Mucosa of descending colon (tissue), 3 donors: ENCODE data around the gene AK9. TPM values are rescaled to one million over a fixed set of nuclear protein-coding genes. Genes with fewer than 3 reads are reported as not detected.

Experiments used
- ATAC-seq: fragments of 200-7000 bp; cut with Tn5 transposase; one replicate; pipeline ENCODE4 v1.9.1; 2020; ENCODE audit warnings: mild to moderate bottlenecking, moderate library complexity
- DNase-seq, 3 donors: peaks; one replicate each; pipeline ENCODE4 v3.0.0-alpha.2; 2020
- H3K36me3 ChIP-seq: fragments of 200-600 bp; one replicate; pipeline ENCODE4 v1.8.0; 2021; ENCODE audit warnings: low read depth, mild to moderate bottlenecking
- H3K4me1 ChIP-seq: fragments of 200-600 bp; one replicate; pipeline ENCODE4 v1.8.0; 2021; ENCODE audit warnings: low read depth, mild to moderate bottlenecking
- H3K4me3 ChIP-seq: fragments of 200-600 bp; one replicate; pipeline ENCODE4 v1.8.0; 2021; ENCODE audit warnings: mild to moderate bottlenecking
- H3K9me3 ChIP-seq: fragments of 200-600 bp; one replicate; pipeline ENCODE4 v1.8.0; 2021; ENCODE audit warnings: mild to moderate bottlenecking
- intact Hi-C, 2 donors: fragments of 100-400 bp; cut with DNase I in 1 of 2; cut with micrococcal nuclease in 1 of 2; formaldehyde crosslinking; loops; one replicate each; pipeline versions ENCODE4 v1.11.0 to v1.11.1; 2022; cut with DNase I, micrococcal nuclease
- total RNA-seq, 3 donors: library from RNA; stranded (reverse); fragmentation: NEBNext Ultra II Directional in 2 of 3; extraction: Animal tissue kit (Norgen Biotek cat#: 25700) in 2 of 3; gene quantifications; one replicate each; pipeline versions ENCODE4 v1.2.1 to v1.2.4, GENCODE V29; 2021 to 2023
- TF ChIP-seq, protein P1 (sequence below): fragments of 200-600 bp; IDR thresholded peaks from one replicate; pipeline ENCODE4 v1.8.0; 2022; ENCODE audit warnings: antibody characterized with exemption, mild to moderate bottlenecking
- donor health status: DM: no; HTN: no; CAD: no; lungs with moderate emphysema.
- donor health status: DM: no; HTN: no; CAD: no.
- donor health status: DM: no; HTN: yes; CAD: no.

AK9 gene
- total RNA-seq, 3 donors from 2014 or later: 7.2 to 15.0 (median 10.9) TPM

DNA sequence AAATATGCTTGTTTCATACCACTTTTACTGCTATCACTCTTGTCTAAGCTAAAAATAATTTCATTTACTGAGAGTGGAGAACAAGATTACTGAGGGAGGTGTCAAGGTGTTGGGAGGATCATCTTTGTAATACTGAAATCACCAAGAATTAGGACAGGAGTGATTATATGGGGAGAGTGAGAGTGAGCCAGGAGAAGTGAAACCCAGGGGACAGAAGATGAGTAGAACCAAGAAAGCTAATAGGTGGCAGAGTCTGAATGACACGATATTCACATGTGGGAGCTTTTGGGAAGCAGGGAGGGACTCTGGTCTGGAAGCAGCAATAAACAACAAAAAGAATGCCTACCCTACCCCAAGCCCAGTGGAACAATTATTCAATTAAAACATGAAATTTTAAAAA, 58.6 kb downstream of the AK9 start:
- DNase-seq (no peak), ATAC-seq (no peak)
- TF ChIP-seq, protein P1, sequence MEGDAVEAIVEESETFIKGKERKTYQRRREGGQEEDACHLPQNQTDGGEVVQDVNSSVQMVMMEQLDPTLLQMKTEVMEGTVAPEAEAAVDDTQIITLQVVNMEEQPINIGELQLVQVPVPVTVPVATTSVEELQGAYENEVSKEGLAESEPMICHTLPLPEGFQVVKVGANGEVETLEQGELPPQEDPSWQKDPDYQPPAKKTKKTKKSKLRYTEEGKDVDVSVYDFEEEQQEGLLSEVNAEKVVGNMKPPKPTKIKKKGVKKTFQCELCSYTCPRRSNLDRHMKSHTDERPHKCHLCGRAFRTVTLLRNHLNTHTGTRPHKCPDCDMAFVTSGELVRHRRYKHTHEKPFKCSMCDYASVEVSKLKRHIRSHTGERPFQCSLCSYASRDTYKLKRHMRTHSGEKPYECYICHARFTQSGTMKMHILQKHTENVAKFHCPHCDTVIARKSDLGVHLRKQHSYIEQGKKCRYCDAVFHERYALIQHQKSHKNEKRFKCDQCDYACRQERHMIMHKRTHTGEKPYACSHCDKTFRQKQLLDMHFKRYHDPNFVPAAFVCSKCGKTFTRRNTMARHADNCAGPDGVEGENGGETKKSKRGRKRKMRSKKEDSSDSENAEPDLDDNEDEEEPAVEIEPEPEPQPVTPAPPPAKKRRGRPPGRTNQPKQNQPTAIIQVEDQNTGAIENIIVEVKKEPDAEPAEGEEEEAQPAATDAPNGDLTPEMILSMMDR: no peak
- intact Hi-C loops: no loop called here
- no peaks in the 10 kb centered on the region for H3K4me1 ChIP-seq
- no peaks in the 10 kb centered on the region for H3K36me3 ChIP-seq
- no peak overlapping the region for H3K4me3 ChIP-seq
- H3K9me3 ChIP-seq: no peaks in the 10 kb centered on the region

DNA sequence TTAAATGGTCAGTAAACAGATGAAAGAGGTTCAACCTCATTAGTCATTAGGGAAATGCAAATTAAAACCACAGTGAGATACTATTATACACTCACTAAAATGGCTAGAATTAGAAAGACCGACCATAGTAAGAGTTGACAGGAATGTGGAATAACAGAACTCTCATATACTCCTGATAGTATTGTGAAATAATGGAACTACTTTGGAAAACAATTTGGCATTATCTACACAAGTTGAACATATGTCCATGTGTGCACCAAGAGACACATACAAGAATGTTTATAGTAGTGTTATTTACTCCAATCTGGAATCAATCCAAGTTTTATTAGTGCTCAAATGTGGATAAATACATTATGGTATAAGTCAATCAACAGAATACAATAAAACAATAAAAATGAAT, 59.6 kb downstream of the AK9 start:
- no peaks in the 10 kb centered on the region for H3K36me3 ChIP-seq
- DNase-seq (no peak), ATAC-seq (no peak)
- intact Hi-C loops: no loop called here
- no peak overlapping the region for H3K4me3 ChIP-seq
- TF ChIP-seq, protein P1: no peak
- no peaks in the 10 kb centered on the region for H3K9me3 ChIP-seq
- no peaks in the 10 kb centered on the region for H3K4me1 ChIP-seq

DNA sequence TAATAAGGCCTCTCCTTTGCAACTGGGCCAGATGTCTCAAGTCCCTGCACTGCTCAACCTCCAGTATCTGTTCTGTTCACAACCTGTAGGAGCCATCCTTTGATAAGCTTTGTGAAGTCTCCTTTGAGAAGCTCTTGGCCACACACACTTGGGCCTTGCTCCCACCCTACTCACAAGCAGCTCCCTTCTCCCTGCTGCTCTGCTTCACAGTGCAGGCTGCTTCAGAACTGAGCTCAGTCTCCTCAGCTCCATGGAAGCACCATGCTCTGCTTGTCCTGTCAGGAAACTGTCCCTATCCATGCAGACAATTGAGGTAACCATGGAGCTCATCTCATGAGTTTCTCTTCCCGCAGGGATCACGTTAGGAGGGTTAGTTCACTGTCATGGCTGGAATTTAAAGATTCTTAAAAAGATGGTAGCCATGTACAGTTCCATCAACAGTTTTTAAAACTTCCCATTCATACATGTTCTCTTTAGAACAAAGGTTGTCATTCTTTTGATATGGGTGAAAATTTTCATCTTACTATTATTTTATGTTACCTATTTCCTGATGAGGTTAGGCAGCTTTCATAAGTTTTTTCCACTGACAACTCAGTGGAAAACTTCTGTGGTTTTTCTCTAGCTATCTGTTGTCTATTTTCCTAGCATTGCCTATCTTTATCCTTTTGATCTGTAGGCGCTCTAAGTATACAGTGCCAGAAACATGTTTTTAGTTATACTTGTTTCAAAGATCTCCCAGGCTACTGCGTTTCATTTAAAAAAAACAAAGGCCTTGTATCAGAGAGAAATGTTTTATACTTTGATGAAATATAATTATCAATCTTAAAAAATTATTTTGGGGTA, 62.6 kb downstream of the AK9 start:
- no peak for DNase-seq
- no peak for ATAC-seq
- H3K4me1 ChIP-seq: no peaks in the 10 kb centered on the region
- no peaks in the 10 kb centered on the region for H3K36me3 ChIP-seq
- TF ChIP-seq, protein P1: no peak
- no peaks in the 10 kb centered on the region for H3K9me3 ChIP-seq
- no peak overlapping the region for H3K4me3 ChIP-seq
- intact Hi-C loops: no loop called here

DNA sequence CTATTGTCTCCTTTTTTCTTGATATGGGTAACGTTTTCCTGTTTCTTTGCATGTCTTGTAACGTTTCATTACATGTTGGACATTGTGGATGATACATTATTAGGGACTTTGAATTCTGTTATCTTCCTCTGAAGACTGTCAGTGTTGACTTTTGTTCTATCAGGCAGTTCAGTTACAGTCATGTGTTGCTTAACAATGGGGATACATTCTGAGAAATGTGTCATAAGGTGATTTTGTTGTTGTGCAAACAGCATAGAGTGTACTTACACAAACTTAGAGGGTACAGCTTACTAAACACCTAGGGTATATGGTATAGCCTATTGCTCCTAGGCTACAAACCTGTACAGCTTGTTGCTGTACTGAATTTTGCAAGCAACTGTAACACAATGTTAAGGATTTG, 64.7 kb downstream of the AK9 start:
- ATAC-seq: no peak
- Histone ChIP-seq H3K4me1 (no peaks in the 10 kb centered on the region), H3K4me3 (no peak overlapping the region), H3K9me3 (no peaks in the 10 kb centered on the region), H3K36me3 (no peaks in the 10 kb centered on the region)
- DNase-seq: no peak
- intact Hi-C loops: no loop called here
- TF ChIP-seq, protein P1: no peak

DNA sequence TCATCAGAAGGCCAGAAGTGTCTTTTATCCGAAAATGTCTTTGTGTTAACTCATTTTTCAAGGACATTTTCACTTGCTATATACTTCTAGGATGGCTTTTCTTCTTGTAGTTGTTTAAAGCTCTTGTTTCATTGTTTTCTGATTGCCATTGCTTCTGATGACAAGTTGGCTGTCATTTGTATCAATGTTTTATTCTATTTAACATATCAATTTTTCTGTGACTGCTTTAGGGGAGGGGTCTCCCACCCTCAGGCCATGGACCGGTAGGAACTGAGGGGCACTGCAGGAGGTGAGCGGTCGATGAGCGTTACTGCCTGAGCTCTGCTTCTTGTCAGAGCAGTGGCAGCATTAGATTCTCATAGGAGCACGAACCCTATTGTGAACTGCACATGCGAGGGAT, 65.8 kb downstream of the AK9 start:
- TF ChIP-seq, protein P1: no peak
- intact Hi-C loops: no loop called here
- H3K36me3 ChIP-seq: no peaks in the 10 kb centered on the region
- H3K4me3 ChIP-seq: no peak overlapping the region
- ATAC-seq: no peak
- DNase-seq: no peak
- H3K9me3 ChIP-seq: no peaks in the 10 kb centered on the region
- H3K4me1 ChIP-seq: no peaks in the 10 kb centered on the region
